Cerebellar nuclear complex (tissue), 1 donor: ENCODE measurements around the gene CDON.
"Not testable (repeated sequence)": the region's sequence is repeated elsewhere in the genome, so short reads cannot be mapped to it uniquely, and the experiment has no call there.

ENCODE experiments used
- DNase-seq, 2 experiments: peaks; one replicate each; lab custom pipeline; 2025; lab: John Stamatoyannopoulos, UW

The CDON gene

GRCh38 chr11:125995313-125995712, 67.4 kb downstream of the CDON start:
- no peak for DNase-seq

GRCh38 chr11:125994509-125994908, 68.2 kb downstream of the CDON start:
- DNase-seq = no peak

DNA sequence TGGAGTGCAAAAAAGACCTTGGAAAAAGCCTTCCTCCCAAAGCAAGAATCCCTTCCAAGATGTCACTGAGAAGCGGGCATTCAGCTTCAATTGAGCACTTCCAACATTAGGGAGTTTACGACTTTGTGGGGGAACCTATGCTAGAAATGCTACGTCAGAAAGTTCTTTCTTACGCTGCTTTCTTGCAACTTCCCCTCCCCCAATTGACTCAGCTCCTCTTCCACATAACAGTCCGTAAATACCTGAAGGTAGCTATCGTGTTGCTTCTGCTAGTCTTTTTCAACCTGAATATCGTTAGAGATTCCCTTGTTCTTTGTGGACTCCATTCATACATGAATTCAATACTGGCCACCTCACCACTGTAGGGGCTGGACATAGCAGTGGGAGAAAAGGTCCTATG, 69.8 kb downstream of the CDON start:
- DNase-seq = no peak

DNA sequence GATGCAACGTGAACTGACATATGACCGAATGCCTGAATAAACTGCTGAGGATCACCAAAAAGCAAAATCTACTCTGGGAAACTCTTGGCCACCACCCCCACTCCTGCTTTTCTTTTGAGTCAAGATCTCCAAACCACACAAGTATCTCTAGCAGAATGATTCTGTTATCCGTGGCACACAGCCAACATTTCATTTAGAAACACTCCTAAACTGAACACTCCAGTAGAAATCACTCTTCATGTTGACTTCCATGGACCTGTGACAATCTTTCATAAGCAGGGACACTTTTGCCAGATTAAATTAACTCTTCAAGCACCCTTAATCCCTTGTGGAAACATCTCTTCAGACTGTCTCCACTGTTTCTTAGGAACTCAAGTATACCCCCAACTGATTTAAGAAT, 72.4 kb downstream of the CDON start:
- no peak for DNase-seq

- DNase-seq = peak in 1 of 2 experiments; percentile 36
Measured at GRCh38 chr11:125987066-125987641, 75.5 kb downstream of the CDON start.

GRCh38 chr11:125985956-125986355, 76.7 kb downstream of the CDON start:
- DNase-seq = not testable (repeated sequence)

DNA sequence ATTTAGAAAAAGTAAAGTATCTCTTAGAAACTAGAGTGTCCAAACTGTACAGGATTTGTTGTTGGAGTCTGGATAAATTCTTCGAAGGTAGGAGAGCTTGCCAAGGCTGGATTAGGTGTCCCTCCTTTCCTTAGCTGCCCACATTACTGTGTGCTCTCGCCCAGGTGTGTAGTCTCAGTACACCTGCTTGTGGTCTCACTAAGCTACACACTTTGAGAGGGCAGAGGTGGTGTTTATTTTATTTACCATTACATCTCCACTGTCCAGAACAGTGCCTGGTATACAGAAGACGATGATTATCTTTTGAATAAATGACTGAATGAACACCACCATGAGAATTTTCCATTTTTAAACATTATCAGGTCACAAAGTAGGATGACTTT, 80.3 kb downstream of the CDON start:
- DNase-seq = no peak

DNA sequence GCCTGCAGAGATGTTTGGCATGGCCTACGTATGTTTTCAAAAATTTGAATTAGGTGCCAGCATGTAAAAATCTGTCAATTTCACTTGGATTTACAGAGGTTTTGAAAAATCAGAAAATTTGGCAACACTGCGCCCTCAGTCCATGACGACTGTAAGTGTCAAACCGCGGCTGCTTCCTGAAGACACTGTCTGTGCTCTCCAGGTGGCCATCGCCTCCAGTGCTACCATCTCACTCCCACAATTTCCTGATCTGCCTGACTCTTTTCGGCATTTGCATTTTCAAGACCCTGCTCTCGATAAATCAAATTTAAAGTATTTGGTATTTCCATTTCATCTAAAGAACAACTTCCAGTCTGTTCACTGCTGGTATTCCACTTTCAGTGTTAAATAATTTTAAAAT, 82.2 kb downstream of the CDON start:
- no peak for DNase-seq

DNA sequence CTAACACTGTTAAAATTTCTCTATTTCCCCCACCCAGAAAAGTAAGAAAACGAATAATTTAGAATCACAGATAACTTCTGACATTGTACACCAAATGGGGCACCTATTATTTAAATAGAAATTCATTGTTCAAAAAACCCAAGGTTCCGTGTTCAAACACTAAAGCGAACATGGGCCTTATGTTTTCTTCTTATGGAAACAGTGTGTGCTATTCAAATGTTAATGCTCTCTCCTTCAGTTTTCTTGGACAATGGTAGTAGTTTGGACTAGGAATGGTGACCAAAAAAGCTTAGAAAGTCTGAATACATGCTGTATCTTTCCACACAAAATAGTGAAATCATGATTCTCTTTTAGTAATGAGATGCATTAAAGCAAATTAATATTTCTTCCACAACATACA, 83.2 kb downstream of the CDON start:
- no peak for DNase-seq

GRCh38 chr11:125978778-125979407, 83.8 kb downstream of the CDON start:
- no peak for DNase-seq

- DNase-seq = no peak
Measured at GRCh38 chr11:125978181-125978716, 84.4 kb downstream of the CDON start.

DNA sequence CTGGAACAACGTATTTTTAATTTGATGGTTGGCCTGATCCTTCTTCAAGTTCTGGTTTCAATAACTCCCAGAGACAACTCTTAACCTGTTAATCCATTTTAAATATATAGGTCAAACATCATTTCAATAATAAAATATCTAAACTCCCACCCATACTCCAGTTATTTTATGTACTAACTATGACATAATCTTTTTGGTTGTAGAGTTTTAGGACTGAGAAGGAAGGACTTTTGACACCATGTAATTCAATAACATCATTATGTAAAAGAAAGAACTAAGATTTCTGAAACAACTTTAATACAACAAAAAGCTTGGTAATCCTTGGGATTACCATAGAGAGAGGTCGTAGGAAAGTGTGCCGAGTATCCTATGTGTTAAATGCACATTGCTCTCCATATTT, 85.3 kb downstream of the CDON start:
- DNase-seq = no peak

- no peak for DNase-seq
Measured at GRCh38 chr11:125976156-125976555, 86.5 kb downstream of the CDON start.

GRCh38 chr11:125975634-125976033, 87.0 kb downstream of the CDON start:
- DNase-seq = no peak

DNA sequence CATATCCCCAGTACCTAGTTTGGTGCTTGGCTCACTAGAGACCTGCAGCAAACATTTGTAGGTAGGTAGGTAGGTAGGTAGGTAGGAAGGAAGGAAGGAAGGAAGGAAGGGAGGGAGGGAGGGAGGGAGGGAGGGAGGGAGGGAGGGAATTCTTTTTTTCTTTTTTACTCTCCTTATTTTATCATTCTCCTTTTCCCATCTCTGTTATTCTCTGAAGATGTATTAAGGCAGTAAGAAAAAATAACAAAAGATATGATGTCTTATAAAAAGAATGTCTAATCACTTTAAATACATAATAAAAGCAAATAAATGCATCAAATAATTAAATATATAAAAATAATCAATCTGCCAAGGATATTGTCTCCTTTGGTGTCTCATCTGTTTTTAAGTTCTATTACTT, 88.4 kb downstream of the CDON start:
- DNase-seq = no peak

DNA sequence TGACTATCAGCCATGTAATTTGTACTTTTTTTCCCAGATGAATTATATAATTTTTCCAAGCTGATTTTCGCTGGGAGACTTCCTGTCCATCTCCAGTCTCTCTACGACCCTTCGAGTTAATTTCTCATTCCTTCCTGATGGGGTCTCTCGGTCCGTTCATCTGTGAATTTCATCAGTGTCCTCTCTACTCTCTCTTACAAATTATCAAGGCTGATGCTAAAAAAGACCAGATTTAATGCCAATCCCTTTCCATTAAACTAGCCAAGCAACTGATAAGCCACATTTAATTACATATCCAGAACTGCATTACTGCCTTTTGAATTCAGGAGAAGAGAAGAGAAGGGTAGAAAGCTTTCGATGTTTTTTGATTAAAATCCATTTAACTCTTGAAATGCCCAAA, 91.0 kb downstream of the CDON start:
- DNase-seq = no peak

DNA sequence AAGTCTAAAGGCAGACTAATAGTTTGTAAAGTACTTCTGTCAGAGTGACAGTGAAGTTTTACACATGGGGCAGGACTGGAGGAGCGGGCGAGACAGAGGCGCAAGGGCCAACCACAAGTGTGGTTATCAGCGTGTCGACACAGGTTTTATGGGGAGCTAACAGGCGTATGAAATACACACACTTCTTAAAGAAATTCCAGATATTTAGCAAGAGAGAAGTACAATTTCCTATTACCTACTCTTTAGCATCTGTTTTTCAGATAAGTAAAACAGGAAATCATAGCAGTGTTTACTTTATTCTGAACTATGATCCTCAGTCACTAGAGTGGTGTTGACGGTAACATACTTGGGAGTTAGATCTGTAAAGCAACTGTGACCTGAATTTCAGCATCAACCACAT, 94.3 kb downstream of the CDON start:
- no peak for DNase-seq

DNA sequence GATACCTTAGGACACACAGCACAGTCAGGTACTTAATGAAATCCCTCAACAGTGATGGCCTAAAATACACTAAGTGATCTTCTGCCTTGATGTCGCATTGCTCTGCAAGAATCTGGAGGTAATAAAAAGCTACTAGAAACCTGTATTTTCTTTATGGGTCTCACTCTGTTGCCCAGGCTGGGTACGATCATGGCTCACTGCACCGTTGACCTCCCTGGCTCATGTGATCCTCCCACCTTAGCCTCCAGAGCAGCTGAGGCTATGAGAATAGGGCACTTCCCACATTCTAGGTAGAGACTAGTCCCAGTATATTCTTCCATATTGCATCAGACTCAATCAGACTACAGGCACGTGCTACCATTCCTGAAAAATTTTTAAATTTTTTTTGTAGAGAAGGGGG, 95.2 kb downstream of the CDON start:
- DNase-seq = no peak

- DNase-seq = no peak
Measured at GRCh38 chr11:125960771-125961170, 101.9 kb downstream of the CDON start.

GRCh38 chr11:125959931-125960330, 102.7 kb downstream of the CDON start:
- DNase-seq = no peak

DNA sequence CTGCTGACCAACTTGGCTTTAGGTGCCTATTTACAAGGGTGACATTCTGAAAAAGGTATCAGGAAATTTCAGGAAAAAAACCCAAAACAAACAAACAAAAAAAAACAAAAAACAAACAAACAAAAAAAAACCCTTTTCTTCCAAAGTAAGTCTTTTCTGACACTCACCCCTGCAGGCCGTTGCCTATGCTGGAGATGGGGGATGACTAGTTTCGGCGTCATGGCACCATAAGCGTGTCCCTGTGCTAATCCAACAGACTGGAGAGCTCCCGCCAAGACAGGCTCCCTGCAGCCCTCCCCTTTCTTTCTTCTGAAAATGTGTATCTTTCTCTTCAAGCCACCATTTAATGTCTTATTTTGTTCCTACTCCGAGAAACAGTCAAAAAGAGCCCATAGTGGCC, 103.2 kb downstream of the CDON start:
- no peak for DNase-seq

- DNase-seq = no peak
Measured at GRCh38 chr11:125958872-125959400, 103.7 kb downstream of the CDON start.

- DNase-seq = no peak
Measured at GRCh38 chr11:125957618-125958332, 104.9 kb downstream of the CDON start.
